Glomerular endothelial cell (primary cell): ENCODE data around the gene MET. TPM values are rescaled to one million over a fixed set of nuclear protein-coding genes. Genes with fewer than 3 reads are reported as not detected.

Experiments used
- DNase-seq: peaks from one replicate; pipeline ENCODE4 v3.0.0-alpha.2; 2011; ENCODE audit warnings: low read depth, low spot score; ENCODE audit errors: extremely low read depth
- total RNA-seq: library from RNA; depleted of rRNA; stranded (reverse); fragments of >200 nt; gene quantifications from 2 replicates; pipeline ENCODE4 v1.2.3, GENCODE V29; 2015

MET gene
- total RNA-seq, 1 donor from 2014 or later: 24.4 TPM

DNA sequence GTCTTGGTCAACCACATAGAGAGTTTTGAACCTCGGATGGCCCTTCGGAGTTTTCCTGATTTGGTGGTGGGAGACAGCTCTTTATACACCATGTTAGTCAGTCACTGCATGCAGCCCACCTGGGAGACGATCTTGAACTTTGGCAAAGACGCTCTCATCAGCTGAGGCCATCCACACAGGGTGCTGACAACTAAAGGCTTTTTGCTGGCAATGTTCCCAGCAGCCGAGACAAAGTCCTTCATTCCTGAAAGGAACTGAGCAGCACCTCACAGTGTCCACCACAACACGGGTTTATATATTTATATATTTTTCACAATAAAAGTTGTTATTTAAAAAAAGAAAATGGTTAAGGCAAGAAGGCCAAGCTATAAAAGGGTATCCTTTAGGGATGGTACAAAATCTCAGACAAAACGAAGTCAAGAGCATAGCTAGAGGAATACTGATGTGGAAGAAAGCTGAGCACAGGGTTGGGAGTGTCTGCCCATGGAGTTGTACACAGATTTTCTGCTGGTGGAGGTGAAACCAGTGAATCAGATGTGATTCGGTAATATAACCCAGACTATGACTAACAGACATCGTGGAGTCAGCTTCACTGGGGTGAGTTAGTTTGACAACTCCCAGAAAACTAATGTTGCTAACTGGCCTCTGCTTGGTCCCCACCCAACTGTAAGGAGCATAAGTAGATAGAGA, 163.0 kb downstream of the MET start:
- no peak for DNase-seq

DNA sequence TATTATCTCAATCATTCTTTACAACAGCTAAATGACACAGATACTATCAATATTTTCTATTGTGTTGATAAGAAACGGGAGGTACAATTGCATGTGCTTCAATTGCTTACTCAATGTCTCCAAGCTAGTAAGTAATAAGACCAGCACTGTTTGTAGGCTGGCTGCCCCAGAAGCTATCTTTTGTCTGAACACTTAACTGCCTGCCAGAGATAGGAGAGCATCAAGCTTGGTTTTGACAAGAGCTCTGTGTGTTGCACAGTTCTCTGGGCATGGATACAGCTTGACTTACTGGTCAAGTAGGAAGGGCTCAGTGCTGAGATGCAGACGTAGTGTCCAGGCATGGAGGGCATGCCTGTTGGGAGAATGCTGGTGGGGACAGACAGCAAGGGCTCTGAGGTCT, 164.1 kb downstream of the MET start:
- no peak for DNase-seq

DNA sequence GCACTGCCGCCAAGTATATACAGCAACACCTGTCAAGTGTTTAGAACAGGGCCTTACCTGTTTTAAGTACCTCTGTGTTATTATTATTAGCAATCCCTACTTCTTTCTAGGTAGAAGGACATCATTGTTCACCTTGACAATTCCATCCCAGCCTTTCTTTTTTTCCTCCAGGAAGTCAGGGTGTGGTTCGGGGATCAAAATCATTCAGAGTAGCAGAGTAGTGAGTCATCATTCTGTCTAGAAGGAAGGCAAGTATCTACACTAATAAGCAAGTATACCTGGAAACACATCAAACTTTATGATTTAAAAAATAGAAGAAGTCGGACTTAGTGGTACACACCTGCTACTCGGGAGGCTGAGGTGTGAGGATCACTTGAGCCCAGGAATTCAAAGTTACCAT, 164.9 kb downstream of the MET start:
- DNase-seq: no peak

DNA sequence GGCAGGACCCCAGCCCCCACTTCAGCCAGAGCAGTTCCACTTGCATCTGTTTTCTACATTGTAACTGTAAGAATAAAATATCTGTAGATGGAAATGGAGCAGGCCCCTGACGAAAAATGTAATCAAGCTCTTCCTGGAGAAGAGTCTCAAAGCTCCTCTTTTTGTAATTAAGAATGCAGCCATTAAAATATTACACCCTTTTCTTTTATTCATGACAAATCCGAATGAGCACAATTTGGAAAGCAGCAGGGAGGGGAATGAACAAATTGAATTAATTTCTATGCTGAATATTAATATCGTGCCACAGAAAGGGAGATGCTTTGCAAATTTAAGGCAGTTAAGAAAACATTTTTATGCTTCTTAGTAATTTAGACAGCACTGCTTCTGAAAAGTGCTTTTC, 165.6 kb downstream of the MET start:
- no peak for DNase-seq

- no peak for DNase-seq
Observed at GRCh38 chr7:116840256-116840655, 168.3 kb downstream of the MET start.

GRCh38 chr7:116842371-116842770, 170.4 kb downstream of the MET start:
- DNase-seq: no peak

DNA sequence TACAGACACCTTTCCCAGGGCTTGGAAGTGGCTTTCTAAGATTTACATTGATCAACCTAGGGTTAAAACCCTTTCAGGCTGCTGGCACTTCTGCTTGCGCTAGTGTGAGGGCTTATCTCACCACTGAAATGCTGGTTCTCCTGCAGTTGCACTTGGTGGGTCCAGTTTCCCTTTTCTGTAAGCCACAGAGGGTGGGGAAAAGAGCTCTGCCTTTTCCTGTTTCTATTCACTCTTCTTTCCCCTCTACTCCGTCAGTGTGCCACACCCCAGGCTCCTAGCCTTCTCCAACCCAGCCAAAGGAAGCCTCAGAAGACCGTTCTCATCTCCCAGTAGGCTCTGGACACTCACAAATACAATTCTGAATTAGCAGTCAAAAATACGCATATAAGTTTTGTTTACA, 171.4 kb downstream of the MET start:
- no peak for DNase-seq

Other genes with a start within 250 kb of the MET start
- 183 and 189 TPM in 2 replicates for gene CAV2, start 172.5 kb upstream of the MET start, total RNA-seq
- 1,027 and 1,154 TPM in 2 replicates for gene CAV1, start 147.2 kb upstream of the MET start, total RNA-seq
- 111 and 128 TPM in 2 replicates for gene CAPZA2, start 190.4 kb downstream of the MET start, total RNA-seq